Femur (tissue), 1 donor: ENCODE results near the gene TET1.
"Not testable (repeated sequence)": the region's sequence is repeated elsewhere in the genome, so short reads cannot be mapped to it uniquely, and the experiment has no call there.

Experiments
- DNase-seq: peaks from one replicate; pipeline ENCODE4 v3.0.0-alpha.2; 2017

TET1 gene

GRCh38 chr10:68720793-68721672 is 160.9 kb downstream of the TET1 start, which contains the start of gene CCAR1:
Gene CCAR1 (plus strand): TSS chr10:68721239. CDS start chr10:68722505, 1,266 bp downstream.
- DNase-seq, result peak; percentile 99

- no peak for DNase-seq
These were observed 161.7 kb downstream of the TET1 start for GRCh38 chr10:68721673-68722335.

- no peak for DNase-seq
These were observed 164.9 kb downstream of the TET1 start for GRCh38 chr10:68725016-68725415.

- no peak for DNase-seq
These were observed 167.0 kb downstream of the TET1 start for GRCh38 chr10:68727146-68727545.

- DNase-seq, result no peak
These were observed 172.5 kb downstream of the TET1 start for GRCh38 chr10:68732651-68733050.

- DNase-seq, result no peak
These were observed 174.2 kb downstream of the TET1 start for GRCh38 chr10:68734349-68734748.

- DNase-seq, result no peak
These were observed 175.0 kb downstream of the TET1 start for GRCh38 chr10:68735119-68735518.

- not testable (repeated sequence) for DNase-seq
These were observed 175.6 kb downstream of the TET1 start for GRCh38 chr10:68735739-68736138.

GRCh38 chr10:68740676-68741075 is 180.5 kb downstream of the TET1 start:
- not testable (repeated sequence) for DNase-seq

GRCh38 chr10:68742397-68742796 is 182.3 kb downstream of the TET1 start:
- no peak for DNase-seq
